Measurements from ENCODE around the gene CACNA2D4.
A peak's percentile ranks its signal among the peaks of the same experiment; 100 is the strongest.

The CACNA2D4 gene

DNA sequence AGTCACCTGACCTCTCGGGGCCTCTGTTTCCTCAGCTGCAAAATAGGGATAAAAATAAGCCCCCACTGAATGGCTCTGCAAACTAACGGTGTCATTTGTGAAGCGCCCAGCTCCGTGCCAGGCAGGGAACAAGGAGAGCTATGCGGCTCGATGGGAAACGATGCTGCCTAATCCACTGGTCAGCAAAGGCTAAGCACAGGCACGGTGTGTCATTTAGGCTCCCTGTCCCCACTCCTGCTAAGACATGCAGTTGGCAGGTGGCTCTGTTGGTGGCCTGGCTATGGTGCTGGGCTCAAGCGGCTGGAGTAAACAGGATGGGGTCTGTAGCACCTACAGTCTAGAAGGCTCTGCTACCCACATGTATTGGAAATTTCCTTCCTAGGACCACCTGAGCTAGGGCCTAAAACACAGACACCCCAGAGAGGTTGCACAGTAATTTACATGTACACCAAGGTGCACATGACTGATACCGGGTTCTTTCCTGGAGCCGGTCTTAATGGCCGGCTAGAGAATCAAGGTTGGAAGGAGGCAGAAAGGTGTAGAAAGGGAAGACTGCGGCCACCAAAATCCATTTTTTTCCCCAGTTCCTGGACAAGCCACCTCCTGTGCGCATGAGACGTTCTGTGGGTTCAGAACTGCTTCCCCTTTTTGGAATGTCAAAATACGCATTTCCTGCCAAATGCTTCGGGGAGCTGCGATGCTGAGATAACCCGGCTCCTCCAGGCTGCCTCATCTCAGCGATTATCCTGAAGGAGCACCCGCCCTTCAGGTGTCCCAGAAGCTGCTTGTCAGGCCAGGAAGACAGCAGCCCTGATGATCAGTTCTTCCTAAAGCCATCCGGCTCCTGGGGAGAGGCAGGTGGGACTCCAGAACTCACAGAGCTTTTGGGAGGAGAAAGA, 1.0 kb downstream of the CACNA2D4 start:
- no peak for DNase-seq

DNA sequence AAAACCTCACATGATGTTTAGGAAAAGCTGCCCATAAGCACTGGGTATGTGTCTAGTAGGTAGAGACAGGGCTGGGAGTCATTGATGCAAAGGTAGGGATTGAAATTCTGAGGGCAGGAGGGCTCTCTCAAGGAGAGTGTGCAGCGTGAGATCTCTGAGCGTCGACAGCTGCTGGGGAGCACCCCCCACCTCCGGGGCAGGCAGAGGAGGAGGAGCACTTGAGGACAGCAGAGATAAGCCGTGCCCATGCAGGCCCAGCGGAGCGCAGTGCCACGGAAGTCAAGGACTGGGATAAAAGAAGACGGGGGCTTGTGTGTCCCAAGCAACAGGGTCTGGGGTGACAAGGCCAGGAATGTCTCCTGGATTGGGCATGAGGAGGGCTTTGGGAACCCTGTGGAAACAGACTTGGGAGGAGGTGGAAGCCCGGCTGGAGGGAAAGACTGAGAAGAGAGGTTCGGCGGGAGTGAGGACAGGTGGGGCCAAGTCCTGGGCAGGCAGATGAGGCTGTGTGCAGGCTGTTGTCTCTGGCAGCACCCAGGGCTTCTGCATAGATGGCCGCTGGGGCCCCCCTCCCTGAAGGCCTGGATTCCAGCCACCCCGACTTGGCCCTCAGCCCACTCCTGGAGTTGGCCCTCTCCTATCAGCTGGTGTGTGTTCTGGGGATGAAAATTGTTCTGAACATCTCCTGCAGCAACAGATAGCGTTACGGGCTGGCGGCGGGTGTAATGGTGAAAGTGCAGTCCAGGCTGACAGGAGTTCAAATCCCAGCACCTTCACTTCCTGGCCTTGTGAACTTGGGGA, 1.9 kb downstream of the CACNA2D4 start:
- no peak for DNase-seq

DNA sequence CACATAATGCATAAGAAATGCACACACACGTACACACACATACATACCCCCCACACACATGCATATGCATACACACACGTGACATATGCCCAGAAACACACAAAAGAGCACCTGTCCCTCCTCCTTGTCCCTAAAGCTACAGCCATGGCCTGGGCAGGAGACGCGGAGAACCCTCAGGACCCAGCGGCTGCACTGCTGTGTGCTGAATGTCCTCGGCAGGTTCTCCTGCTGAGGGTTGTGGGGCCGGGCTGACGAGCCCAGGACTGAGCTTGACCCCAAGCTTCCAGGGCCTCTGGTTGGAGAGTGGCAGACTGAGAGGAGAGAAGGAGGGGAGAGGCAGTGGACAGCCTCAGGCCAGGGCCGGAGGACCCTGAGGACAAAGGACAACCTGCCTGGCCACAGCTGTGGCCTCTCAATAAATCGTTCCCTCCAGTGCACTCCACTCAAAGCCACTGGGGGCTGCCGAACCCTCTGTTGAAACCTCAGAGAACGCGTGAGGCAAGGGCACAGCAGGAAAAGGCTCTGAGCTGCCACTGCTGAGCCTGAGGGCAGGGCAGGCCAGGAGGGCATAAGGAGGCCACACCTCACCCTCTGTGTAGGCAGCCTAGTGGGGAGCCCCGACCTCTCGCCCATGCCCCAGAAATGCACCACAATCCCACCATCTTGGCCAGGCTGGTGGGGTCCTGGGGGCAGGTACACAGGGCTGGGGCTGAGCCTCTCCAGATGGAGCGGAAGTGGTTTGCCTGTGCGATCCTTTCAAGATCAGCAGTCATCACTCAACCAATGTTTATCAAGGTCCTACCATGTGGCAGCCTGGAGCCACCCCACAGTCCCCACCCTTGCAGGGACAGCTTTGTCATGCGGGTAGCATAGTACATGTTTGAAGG, 3.1 kb downstream of the CACNA2D4 start:
- DNase-seq: no peak

DNA sequence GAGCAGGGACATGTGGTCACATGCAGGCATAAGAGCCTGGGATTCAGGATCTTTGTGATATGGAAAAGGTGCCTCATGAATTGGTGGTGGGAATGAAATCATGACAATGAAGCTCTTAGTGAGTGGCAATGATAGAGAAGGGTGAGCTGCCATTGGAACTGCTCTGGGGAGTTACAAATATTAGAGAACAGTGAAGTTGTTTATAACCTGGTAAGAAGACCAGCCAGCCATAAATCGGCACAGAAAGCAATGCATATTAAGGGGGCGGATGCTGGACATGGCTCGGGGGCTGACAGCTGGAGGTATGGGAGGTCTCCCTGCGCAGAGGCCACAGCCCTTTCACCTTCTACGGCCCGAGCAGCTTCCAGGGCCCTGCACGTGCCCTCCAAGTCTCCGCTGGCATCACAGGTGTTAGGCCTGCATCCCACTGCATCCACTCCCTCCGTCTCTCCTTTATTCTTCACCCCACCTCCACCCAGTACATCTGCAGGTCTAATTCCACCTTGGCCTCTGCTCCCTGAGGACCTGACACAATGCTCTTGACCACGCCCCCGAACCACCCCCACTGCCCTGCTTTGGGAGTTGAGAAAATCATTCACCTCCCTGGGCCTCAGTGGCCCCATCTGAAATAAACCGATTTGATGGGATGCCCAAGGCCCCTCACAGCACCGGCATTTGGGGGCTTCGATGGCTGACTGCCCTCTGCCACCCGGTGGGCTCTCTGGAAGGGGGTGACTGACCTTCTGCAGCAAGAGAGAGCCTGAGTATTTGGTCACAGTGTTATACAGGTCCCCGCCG, 4.1 kb downstream of the CACNA2D4 start:
- DNase-seq: no peak

DNA sequence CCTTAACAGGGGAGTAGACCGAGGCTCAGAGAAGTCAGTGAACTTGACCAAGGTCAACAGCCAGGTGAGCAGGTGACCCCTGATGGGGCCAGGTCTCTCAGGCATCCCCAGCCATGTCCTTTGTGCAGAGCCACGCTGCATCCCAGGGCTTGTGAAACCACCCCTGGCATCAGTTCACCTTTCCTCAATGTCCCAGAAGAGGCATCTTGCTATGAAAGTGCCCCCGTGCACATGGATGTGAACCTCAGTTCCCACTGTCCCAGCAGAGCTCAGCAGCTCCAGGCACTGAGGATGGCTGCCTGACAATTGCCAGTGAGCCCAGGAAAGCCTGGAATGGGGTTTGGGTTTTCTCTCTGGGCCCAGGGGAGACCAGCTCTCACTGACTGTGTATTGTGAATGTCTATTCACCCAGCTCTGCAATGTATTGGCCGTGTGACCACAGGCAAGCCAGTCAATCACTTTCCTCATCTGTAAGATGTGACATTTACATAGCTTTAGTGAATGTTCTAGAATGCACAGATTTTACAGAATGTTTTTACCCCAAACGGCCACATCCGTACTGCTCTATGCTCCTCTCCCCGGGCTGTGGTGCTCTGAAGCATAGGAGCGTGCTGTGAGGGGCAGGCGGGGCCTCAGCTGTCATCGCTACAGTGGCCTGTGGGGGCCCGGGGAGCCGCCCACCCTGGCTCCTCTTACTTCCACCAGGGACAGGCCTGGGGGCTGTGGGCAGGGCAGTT, 4.9 kb downstream of the CACNA2D4 start:
- no peak for DNase-seq

DNA sequence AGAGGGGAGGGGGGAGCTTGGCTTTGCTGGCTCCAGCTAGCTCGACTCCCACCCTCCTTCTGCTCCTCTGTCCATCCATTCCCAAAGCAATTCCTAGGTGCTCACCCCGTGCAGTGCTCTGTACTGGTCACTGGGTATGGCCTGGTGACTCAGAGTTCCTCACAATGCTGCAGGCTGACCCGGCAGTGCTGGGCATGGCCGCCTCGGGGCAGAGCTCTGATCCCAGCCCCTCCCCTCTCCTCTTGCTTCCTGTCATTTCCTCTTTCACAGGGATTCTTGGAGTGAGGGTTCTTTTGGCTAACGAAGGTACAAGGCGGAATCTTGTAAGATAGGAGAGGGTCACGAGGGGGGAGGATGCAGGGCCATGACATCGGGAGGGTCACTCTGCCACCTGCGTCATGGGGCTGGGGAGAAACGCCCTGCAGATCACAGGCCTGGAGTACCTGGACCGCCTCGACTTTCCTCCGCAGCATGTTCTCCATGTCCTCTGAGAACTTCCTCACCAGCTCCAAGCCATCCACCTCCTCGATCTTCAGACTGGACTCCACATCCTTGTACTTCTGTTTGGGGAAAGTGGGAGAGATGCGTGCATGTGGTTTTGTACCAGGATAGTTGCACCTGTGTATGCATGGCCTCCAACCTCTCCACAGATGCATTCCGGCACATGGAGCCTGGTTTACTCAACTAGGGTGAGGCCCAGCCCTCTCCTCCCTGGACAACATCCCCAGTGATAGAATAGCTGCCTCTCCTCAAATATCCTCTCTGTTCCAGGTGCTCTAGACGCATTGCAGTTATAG, 5.7 kb downstream of the CACNA2D4 start:
- no peak for DNase-seq

DNA sequence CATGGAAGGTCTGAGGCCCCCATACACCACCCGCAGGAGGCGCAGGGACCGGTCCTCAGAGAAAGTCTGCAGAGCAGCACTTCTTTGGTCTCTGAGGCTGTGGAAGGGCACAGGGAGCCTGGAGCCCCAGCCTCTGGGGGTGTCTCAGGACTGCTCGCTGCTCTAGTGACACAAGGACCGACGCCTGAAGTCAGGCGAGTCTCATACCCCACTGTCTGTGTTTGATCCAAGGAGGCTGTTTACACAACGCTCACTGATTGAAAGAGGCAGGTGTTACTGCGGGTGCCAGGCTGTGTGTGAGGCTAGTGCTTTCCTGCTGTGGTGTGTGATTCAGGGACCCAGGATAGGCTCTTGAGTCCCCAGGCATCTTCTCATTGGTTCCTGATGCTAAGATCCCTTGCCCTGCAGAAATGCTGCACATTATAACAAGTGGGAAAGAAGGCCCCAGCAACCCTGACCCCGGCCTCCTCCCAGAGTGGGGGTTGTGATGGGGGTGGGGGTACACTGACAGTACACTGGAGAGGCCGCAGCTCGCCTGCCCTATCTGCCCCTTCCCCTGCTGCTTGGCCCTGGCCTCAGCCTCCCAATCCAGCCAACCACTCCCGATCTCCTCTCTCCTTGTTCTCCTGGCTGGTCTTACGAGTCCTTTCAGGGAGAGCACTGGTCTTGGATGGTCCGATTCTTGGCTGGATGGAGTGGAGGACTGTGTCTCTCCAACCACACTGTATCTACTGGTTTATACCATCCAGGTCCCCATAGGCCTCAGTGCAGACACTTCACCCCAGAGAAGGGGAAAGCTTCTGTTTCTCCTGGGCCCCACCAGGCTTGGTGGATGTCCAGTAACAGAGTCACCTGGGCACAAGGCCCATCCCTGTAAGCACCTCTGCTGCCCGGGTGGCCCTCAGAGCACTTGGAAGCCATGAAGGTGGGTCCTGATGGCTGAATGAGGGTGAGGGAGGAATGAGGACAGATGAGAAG, 6.6 kb downstream of the CACNA2D4 start:
- DNase-seq: peak in 2 of 3 experiments; percentile 69 to 89

DNA sequence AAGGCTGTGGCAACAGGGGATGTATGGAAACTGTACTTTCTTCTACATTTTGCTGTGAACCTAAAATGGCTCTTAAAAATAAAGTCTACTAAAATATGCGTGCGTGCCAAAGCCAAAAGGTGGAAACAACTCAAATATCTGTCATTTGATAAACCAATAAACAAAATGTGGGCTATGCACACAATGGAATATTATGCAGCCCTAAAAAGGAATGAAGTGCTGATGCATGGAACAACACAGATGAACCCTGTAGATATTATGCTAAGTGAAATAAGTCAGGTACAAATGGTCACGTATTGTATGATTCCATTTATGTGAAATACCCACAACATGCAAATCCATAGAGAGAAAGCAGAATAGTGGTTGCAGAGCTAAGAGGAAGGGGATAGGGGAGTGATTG, 8.0 kb downstream of the CACNA2D4 start:
- DNase-seq: no peak

DNA sequence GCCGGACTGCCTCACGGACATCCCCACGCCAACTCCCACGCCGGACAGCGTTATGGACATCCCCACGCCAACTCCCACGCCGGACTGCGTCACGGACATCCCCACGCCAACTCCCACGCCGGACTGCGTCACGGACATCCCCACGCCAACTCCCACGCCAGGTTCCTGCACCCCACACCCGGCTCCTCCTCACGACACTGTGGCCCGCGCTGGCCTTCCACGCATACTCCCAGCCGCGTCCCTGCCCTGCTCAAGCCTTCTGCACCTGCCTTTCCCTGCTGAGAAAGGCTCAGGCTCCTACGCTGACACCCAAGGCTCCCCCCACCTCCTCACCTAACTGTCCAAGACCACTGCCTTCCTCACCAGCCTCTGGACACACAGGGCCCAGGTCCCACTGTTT, 9.7 kb downstream of the CACNA2D4 start:
- DNase-seq: no peak

DNA sequence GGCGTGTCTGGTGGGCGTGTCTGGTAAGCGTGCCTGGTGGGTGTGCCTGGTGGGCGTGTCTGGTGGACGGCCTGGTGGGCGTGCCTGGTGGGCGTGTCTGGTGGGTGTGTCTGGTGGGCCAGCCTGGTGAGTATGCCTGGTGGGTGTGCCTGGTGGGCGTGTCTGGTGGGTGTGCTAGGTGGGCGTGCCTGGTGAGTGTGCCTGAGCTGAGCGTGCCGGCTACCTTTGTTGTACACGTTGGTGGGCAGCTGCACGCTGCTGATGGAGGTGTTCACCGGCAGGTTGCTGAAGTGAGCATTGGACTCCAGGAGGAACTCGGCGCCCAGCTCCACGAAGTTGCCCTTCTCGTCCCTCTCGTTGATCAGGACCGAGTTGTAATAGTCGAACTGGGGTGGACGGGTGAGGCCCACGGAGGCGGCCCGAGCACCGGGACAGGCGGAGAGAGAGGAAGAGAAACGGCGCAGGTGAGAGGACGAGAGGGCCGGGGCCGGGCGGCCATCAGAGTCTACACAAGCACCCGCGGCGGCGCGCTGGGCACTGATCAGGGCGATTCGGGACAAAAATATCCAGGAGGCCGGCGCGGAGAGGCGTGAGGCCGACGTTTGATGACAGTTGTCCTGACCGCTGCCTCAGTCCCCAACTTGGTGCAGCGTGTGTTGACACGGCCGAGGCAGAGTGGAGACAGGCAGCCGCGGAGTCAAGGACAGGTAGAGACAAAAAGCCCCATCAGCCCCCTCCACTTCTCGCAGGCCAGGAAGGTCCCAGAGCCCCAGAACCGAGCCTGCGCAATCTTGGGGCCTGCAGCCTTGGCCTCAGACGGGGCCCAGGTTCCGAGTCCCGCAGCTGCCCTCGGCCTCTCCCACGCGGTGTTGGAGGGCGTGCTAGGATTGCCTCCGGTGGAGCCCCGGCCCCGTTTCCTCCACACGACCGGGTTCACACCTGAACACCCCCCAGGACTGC, 10.5 kb downstream of the CACNA2D4 start:
- DNase-seq: peak in 1 of 3 experiments; percentile 30

DNA sequence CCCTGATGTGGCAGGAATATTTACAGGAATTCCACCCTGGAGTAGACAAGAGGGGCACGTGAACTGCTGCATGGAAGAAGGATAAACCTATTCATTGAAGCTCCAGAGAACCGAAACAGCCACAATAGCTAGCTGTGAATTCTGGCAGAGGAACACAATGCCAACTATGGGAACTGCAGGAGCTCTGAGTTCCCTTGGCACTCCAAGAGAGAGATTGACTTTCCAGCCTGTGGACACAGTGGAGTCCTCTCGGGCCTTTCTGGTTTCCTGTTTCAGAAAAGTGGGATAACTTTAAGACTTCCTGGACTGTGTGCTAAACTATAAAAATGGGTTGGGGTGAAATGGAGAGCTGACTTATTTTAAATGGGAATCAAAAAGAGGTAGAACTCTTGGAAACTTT, 11.9 kb downstream of the CACNA2D4 start:
- DNase-seq: no peak

DNA sequence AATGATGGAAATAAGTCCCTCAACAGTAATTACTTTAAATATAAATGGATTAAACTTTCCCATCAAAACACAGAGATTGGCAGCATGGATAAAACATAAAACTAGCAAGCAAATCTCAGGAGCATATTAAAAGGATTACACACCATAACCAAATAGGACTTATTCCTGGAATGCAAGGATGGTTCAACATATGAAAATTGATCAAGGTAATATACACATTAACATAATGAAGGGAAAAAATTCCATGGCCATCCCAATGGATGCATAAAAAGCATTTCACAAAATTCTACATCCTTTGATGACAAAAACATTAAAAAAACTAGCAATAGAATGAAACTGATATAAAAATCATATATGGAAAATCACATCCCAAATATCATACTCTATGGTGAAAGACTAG, 13.6 kb downstream of the CACNA2D4 start:
- DNase-seq: no peak

DNA sequence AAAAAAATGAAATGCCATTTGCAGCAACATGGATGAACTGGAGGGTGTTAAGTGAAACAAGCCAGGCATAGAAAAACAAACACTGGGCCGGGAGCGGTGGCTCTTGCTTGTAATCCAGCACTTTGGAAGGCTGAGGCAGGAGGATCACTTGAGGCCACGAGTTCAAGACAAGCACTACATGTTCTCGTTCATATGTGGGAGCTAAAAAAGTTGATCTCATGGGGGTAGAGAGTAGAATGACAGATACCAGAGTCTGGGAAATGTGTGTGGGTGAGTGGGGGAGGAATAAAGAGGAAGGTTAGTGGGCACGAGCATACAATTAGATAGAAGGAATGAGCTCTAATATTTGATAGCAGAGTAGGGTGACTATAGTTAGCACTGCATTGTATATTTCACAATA, 21.5 kb downstream of the CACNA2D4 start:
- DNase-seq: no peak

DNA sequence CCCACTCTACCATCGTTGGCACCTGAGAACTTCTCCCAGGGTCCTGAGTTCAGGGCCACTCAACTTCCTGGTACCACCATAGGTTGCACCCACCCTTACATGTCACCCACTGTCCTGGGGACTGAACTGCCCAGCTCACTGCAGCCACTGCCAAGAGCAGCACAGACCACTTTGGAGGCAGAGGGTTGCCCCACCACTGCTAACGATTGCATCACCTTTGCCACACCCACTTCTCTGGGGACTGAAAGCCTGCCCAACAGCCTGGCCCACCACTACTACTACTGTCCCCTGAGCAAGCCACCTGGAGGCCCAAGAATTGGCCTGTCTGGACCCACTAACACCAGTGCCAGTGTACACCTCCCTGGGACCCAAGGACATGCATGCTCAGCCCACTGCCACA, 27.6 kb downstream of the CACNA2D4 start:
- no peak for DNase-seq

DNA sequence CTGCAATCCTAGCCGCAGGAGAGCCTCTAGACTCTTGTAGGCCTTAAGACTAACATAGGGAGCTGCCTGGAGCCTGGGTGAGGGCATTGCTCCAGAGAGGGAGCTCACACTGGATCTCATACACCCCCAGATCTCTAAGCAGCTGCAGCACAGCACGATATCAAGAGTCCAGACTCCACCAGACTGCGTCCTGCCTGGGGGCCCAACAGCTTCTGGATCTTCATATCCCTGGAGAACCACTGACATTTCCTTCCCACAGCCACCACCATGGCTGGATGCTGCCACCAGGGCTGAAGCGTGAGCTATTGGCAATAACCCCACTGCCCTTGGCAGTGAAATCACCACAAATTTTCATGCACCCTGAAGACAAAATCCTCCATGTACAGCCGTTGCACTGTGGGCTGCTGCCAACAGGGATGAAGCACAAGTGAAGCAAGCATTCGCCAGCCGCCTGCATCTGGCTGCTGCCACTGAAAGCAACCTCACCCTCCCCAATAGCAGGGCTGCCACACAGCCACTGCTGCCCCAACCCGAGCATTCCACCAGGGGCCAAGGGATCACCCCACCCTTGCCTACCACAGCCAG, 28.2 kb downstream of the CACNA2D4 start:
- no peak for DNase-seq

DNA sequence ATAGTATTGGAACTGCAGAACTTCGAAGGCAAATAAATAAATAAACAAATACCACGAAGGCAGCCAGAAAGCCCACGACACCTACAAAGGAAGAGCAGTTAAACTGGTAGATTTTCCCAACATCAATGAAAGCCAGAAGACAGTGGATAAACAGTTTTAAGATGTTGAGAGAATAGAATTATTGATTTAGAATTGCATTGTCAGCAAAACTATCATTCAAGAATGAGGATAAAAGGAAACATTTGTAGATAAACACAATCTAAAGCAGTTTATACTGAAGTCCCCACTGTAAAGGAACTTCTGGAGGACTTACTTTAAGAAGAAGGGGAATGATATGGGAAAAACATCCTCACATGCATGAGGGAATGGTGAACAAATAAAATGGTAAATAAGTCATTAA, 29.5 kb downstream of the CACNA2D4 start:
- no peak for DNase-seq

DNA sequence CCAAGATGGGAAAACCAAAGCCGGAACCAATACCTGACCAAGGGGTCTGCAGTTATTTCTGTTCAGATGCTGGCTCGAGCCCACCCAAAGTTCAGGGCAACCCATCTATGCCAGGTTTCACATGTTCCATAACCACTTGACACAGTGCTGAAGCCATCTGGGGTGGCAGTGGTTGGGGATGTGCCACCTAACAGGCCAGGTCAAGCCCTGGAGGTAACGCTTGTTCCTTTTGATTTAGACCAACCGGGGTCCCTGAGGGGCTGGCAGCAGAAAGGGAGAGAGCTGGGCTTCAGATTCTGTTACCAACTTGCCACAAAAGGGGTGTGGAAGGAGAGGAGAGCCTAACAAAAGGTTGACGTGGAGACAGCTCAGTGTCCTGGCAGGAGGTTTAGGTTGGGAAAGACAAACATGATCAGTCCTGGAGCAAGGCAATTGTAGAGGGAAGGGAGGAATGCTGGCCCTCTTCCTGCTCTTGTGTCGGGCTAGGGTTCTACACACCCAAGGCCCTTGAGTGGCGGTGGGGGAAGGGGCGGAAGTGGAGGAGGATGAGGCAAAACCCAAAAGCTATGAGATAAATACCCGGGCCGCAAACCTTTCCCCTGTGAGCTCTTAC, 31.9 kb downstream of the CACNA2D4 start:
- no peak for DNase-seq

Data from NCI-H1417 (cell line).